HG03060 (cell line): ENCODE measurements around the gene RHOF.
A peak's percentile ranks its signal among the peaks of the same experiment; 100 is the strongest.

Experiments
- ATAC-seq: cut with Tn5 transposase; IDR thresholded peaks from one replicate; pipeline ENCODE4 v1.9.1; 2021; ENCODE audit warnings: low read depth, moderate number of reproducible peaks; ENCODE audit not compliant: unreplicated experiment

RHOF gene

GRCh38 chr12:121793440-121793837 is at the start of gene RHOF:
Gene RHOF (minus strand): TSS chr12:121793688. CDS start chr12:121793633, 55 bp downstream.
- peak; percentile 0 for ATAC-seq

GRCh38 chr12:121839993-121840761 is 46.7 kb upstream of the RHOF start:
- ATAC-seq = no peak

- peak; percentile 91 for ATAC-seq
Observed at GRCh38 chr12:121839106-121839992, 45.9 kb upstream of the RHOF start.

GRCh38 chr12:121838126-121838525 is 44.6 kb upstream of the RHOF start:
- ATAC-seq = no peak

GRCh38 chr12:121837680-121838079 is 44.2 kb upstream of the RHOF start:
- no peak for ATAC-seq

- ATAC-seq = no peak
Observed at GRCh38 chr12:121831571-121832245, 38.2 kb upstream of the RHOF start.

GRCh38 chr12:121830588-121831265 is 37.2 kb upstream of the RHOF start:
- no peak for ATAC-seq

- no peak for ATAC-seq
Observed at GRCh38 chr12:121830134-121830533, 36.6 kb upstream of the RHOF start.

- ATAC-seq = no peak
Observed at GRCh38 chr12:121829250-121829918, 35.9 kb upstream of the RHOF start.

GRCh38 chr12:121828826-121829225 is 35.3 kb upstream of the RHOF start:
- no peak for ATAC-seq

GRCh38 chr12:121828306-121828705 is 34.8 kb upstream of the RHOF start:
- no peak for ATAC-seq

GRCh38 chr12:121827351-121828099 is 34.0 kb upstream of the RHOF start:
- no peak for ATAC-seq

GRCh38 chr12:121826318-121827150 is 33.0 kb upstream of the RHOF start:
- ATAC-seq = no peak

- no peak for ATAC-seq
Observed at GRCh38 chr12:121825041-121825523, 31.6 kb upstream of the RHOF start.

GRCh38 chr12:121823727-121824115 is 30.2 kb upstream of the RHOF start:
- ATAC-seq = no peak

GRCh38 chr12:121823101-121823726 is 29.7 kb upstream of the RHOF start:
- no peak for ATAC-seq

- ATAC-seq = no peak
Observed at GRCh38 chr12:121822393-121823100, 29.1 kb upstream of the RHOF start.
